ENCODE data around the gene DAZAP1.

Gene DAZAP1

DNA sequence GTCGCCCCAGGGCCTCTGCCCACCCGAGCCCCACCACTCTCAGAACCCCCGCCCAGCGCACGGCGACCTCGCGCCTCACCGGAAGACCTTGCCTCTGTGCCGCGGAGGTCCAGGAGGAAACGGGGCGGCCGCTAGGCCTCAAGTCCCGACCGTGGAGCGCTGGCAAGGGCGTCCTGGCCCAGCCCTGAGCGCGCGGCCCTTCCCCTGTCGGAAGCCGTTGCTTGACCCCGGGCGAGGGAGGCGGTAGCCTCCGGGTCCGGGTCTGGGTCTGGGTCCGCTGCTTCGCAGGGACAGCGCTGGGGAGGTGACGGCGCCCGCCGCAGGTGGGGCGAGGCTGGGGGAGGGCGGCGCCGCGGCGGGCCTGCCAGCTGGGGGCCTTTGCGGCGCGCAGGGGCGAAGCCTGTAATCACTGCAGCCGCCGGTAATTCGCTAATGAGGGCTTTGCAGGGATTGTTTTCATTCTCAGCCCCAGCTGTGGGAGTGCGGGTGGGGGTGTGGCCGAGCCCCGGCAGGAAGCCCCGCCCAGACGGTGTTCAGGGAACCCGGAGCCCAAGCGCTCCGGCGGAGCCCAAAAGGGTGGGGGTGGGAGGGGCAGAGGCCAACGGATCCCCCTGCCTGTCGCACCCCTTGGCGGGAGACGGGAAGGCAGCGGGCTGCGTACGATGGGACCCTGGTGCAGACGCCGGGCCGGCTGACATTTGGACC lies 63.1 kb downstream of the DAZAP1 start:
- TF ChIP-seq, protein P1, sequence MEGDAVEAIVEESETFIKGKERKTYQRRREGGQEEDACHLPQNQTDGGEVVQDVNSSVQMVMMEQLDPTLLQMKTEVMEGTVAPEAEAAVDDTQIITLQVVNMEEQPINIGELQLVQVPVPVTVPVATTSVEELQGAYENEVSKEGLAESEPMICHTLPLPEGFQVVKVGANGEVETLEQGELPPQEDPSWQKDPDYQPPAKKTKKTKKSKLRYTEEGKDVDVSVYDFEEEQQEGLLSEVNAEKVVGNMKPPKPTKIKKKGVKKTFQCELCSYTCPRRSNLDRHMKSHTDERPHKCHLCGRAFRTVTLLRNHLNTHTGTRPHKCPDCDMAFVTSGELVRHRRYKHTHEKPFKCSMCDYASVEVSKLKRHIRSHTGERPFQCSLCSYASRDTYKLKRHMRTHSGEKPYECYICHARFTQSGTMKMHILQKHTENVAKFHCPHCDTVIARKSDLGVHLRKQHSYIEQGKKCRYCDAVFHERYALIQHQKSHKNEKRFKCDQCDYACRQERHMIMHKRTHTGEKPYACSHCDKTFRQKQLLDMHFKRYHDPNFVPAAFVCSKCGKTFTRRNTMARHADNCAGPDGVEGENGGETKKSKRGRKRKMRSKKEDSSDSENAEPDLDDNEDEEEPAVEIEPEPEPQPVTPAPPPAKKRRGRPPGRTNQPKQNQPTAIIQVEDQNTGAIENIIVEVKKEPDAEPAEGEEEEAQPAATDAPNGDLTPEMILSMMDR (IDR thresholded peaks at IDR 0.05), result no peak

DNA sequence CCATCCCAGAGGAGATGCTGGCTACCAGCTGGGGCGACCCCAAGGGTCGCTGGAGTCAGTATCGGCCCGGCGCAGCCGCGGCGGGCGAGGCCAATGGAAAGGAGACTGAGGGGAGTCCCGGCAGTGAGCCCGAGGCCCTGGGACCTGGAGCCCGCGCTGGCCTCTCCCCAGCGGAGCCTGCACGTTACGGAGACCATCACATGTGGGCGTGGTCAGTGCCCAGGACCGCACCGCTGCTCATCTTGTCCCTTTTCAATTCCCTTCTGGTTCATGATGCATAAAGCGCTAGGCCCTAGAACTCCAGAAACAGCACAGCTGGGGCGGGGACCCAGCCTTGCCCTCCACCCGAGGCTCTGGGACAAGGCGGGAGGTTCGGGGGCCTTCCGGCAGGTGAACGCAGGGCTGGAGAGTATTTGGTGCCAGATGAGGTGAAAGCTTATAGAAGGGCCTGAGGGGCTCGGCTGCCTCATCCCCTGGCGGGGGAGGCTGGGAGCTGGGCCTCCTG lies 63.7 kb downstream of the DAZAP1 start:
- TF ChIP-seq, protein P1 (IDR thresholded peaks at IDR 0.05), result no peak

DNA sequence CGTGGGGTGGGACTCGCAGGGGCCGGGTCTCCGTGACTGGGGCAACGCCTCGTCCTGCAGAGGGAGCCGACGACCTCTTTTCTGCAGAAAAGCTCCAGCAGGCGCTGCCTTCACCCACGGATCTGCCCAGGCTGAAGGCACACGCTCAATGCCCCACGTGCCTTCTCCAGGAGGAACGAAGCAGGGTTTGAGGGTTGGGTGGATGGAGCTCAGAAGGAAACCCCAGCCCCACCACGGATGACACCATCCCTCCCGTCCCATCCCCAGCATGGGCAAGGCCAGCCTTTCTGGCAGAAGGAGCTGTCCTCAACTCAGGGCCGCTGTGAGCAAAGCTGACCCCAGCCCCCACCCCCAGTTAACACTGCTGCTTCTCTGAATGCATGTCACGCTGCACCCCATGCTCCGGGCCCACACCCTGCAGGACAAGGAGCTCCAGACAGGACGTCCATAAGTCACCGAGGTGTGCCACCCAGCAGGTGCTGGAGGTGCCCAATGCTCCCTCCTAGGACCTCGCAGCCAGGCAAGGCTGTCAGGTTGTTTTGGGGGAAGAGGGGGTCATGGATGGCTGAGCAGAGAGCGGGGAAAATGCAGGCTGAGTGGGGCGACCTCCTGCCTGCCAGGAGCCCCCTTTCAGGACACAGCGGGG lies 64.3 kb downstream of the DAZAP1 start:
- TF ChIP-seq, protein P1 (IDR thresholded peaks at IDR 0.05), result no peak; the same call in 1 of the 2 replicates

DNA sequence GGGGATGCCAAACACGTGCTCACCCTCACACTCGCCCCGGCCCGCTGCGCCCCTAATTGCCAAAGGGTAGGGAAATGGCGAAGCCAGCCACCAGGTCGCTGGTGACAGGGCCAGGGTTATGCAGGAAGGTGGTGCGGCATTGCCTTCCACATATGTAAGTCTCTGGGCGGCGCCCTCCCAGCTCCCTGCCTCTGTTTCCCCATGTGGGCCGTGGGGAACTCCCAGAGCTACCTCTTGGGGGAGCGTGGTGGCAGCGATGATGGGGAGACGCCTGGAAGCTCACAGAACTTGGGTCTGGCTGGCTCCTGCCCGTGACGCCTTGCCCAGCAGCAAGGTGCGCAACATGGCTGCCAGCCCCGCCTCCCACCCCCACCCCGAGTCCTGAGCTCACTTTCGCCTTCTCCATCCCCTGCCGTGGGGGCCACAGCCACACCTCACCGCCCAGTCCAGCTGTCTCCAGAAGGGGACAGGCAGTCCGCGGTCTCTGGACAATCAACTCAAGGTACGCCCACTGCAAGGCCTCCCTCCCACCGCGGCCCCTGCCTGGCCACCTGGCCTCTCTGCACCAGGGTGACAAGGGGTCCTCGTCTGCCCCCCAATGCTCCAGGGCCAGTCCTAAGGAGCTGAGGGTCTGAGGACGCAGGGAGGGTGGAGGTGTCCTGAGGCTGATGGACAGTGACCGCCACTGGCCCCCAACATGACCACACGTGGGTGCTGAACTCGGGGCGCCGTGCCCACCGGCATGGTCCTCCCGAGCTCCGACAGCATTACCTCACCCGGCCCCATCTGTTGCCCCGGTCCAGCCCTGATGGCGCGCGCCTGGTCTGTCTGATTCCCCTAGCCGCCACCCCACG lies 65.1 kb downstream of the DAZAP1 start:
- TF ChIP-seq, protein P1 (IDR thresholded peaks at IDR 0.05), result no peak

DNA sequence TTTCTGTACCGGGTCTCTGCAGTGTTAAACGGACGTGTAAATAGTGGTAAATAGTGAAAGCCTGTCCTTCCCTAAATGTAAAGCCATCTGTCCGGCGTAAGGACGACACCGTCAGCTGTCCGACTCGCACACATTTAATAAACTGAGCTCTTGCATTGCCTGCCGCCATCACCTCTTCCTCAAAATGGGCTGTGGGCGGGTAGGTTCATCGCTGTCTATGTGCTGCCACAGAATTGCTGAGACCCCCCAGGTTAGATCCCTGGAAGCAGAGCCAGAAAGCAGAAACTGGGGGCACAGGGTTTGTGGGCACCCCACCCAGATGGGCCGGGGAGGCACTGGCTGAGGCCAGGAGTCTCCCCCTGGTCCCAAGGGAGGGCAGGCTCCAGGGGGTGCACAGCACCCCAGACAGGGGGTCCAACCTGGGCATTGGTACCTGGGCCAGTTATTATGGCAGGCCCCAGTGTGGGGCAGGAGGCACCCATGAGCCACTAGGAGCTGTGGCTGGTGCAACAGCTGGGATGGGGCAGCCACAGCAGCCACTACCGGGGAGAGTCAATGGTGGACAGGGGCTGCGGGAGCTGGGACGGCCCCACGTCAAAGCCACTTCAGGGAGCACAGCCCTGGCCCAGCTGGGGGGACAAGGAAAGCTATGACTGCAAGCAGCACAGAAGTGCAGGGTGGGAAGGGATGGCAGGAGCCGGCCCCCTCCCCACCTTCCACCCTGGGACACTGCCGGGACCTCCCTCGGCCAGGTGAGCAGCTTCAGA lies 65.9 kb downstream of the DAZAP1 start:
- TF ChIP-seq, protein P1 (IDR thresholded peaks at IDR 0.05), result no peak

DNA sequence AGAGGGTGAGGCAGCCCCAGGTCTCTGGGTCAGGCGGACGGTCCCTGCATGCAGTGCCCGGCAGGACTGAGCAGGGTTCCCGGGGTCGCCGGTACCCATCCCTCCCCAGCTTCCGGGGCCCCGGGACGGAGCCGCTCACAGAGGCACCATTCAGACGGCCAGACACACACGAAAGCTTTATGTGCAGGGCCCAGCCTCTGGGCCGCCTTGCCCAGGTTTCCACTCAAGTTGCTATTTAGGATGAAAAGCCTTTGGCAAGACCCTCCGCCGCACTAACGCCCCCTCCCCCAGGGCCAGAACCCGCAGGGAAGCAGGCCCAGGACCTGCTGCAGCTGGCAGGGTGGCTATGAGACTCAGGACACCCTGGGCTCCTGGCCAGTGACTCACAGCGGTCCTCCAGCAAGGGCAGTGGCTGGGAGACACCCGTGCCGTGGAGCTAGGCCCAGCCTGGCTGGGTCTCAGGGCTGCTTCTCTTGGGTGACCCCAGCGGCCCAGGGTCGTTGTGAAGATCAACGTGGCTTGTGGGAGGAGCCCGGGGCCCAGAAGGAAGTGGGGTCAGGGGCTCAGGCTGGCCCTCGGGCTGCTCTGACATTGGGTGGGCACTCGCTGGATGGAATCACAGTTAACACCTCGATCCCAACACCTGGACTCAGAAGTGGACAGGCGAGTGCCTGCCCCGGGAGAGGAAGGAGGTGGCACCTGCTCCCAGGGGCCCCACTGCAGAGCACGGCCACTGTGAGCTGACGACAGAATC lies 66.8 kb downstream of the DAZAP1 start:
- TF ChIP-seq, protein P1 (IDR thresholded peaks at IDR 0.05), result no peak

All from LNCAP (cell line).